ENCODE measurements around the gene CACNA1A.
"Not testable (repeated sequence)": the region's sequence is repeated elsewhere in the genome, so short reads cannot be mapped to it uniquely, and the experiment has no call there.

Gene CACNA1A

DNA sequence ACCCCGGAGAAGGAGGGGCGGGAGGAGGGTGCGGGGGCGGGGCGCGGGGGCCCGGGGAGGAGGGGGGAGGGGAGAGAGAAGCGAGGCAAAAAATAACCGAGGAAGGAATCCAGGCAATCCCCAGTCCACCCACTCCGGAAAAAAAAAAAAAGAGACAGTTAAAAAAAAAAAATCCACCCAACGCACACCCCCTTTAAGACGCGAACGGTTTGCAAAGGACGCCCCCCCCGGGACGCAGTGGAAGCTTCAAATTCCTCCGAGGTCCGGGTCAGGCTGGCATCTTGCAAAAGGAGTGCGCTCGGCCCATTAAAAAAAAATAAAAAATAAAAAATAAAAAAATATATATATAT is at the start of gene CACNA1A:
Gene CACNA1A, minus strand, starts transcription at position 9 of the 350 bp plus-strand sequence. CDS start 255 bp downstream, outside the sequence.
- Mint-ChIP-seq H3K27me3 (peaks cover 70% of the 10 kb centered on the region), H3K9me3 (peaks cover 15% of the 10 kb centered on the region), H3K4me3 (no peak within 1 kb of the TSS), H3K4me1 (peaks cover 5% of the 10 kb centered on the region), H3K36me3 (peaks cover 11% of the 10 kb centered on the region), H3K27ac (no peak within 1 kb of the TSS)
- no peak for ATAC-seq

DNA sequence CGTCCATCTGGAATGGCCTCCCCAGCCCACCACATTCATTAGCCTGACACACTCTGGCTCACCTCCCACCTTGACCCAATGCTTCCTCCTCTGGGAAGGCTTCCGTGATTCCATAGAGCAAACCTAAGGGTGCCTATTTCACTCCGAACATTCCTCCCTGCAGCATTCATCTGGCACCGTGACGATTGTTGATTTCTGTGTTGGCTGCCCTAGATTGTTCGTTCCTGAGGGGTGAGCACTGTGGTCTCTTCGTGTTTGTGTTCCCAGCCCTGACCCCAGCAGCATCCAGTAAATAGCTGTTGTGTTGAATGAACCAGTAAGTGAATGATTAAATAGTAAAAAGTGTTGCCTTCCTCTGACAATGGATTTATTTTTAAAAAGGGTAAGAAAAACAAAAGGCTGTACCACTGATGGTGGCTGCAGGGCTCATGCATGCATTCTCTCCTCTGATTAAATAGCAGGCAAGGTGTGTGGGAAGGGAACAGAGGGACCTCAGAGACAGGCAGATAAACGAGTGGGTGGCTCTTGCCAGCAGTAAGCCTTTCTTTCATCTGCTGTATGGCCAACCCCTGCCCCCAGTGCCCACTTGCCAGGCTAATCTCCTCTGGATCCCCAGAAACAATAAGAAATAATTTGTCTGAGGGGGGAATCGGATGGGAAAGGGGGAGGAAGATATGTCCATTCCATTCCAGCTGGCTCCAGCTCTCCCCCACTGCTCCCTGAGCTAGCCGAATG is 48.4 kb upstream of the CACNA1A start:
- no peaks in the 10 kb centered on the region for H3K4me1 Mint-ChIP-seq

DNA sequence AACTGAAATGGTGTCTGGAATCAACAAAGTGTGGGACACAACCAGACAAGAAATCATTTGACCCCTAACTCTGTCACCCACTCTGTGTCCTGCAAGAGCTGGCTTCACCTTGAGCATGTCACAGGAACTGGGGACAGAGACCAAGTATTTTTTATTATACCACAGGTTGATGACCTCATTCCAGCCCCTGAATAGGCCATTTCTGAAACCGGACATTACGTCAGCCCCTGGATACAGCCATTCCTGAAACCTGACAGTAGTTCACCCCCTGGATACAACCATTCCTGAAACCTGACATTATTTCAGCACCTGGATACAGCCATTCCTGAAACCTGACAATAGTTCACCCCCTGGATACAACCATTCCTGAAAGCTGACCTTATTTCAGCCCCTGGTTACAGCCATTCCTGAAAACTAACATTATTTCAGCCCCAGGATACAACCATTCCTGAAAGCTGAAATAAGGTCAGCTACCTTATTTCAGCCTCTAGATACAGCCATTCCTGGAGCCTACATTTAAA is 47.7 kb upstream of the CACNA1A start:
- no peaks in the 10 kb centered on the region for H3K36me3 Mint-ChIP-seq
- no peak overlapping the region for H3K4me3 Mint-ChIP-seq
- ATAC-seq, result no peak
- no peaks in the 10 kb centered on the region for H3K4me1 Mint-ChIP-seq
- H3K27ac Mint-ChIP-seq, result no peak overlapping the region
- no peaks in the 10 kb centered on the region for H3K9me3 Mint-ChIP-seq
- peaks cover 29% of the 10 kb centered on the region for H3K27me3 Mint-ChIP-seq

More for the DNA sequence above, 48.4 kb upstream of the CACNA1A start:
- H3K4me3 Mint-ChIP-seq, result no peak overlapping the region
- H3K9me3 Mint-ChIP-seq, result no peaks in the 10 kb centered on the region
- ATAC-seq, result no peak
- H3K27ac Mint-ChIP-seq, result no peak overlapping the region
- H3K27me3 Mint-ChIP-seq, result peaks cover 29% of the 10 kb centered on the region
- no peaks in the 10 kb centered on the region for H3K36me3 Mint-ChIP-seq

DNA sequence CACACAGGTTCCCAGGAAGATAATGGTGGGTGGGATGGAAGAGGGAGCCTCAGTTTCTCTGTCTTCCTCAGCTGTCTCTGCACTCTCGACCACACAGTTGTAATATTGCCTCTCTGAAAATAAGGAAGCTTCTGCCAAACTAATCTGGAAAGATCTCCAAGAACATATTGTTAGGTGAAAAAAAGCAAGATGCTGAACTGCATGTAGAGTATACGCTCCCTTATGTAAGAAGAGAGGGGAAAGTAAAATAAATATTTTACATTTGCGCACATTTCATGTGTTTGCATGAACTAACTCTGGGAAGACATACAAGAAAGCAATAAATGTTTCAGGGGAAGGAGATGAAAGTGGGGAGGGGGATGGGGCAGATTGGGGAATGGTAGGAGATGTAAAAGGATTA is 41.9 kb upstream of the CACNA1A start:
- H3K27me3 Mint-ChIP-seq, result peaks cover 17% of the 10 kb centered on the region

DNA sequence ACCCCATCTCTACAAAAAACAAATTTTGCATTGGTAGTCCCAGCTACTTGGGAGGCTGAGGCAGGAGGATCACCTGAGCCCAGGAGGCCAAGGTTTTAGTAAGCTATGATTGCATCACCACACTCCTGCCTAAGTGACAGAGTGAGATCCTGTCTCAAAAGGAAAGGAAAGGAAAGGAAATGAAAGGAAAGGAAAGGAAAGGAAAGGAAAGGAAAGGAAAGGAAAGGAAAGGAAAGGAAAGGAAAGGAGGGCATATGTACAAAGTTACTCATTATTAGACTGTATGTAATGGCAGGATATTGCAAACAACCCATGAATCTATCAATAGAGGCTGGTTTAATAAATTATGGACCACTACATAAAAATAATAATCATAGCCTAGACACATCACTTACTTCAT is 40.8 kb upstream of the CACNA1A start:
- Mint-ChIP-seq H3K9me3 (peaks cover 6% of the 10 kb centered on the region), H3K4me1 (no peaks in the 10 kb centered on the region), H3K27me3 (peaks cover 25% of the 10 kb centered on the region), H3K36me3 (no peaks in the 10 kb centered on the region), H3K27ac (no peak overlapping the region), H3K4me3 (no peak overlapping the region)
- ATAC-seq, result no peak

More for the DNA sequence above, 41.9 kb upstream of the CACNA1A start:
- Mint-ChIP-seq H3K4me3 (no peak overlapping the region), H3K9me3 (peaks cover 6% of the 10 kb centered on the region), H3K27ac (no peak overlapping the region), H3K36me3 (no peaks in the 10 kb centered on the region), H3K4me1 (no peaks in the 10 kb centered on the region)
- ATAC-seq, result no peak

DNA sequence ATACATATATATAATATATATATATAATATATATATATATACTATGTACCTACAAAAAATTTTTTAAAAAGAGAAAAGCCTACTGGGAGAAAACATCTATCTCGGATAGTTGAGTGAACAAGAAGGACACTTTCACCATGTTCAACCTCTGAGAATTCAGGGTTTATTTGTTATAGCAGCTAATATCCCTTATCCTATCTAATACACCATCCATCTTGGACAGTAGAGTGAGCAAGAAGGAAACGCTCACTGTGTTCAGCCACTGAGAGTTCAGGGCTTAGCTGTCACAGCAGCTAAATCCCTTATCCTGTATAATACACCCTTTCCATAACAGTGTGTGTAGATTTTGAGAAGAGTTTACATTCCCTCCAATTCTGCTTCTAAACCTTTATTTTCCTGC is 38.1 kb upstream of the CACNA1A start:
- peaks cover 12% of the 10 kb centered on the region for H3K9me3 Mint-ChIP-seq
- peaks cover 26% of the 10 kb centered on the region for H3K27me3 Mint-ChIP-seq
- no peaks in the 10 kb centered on the region for H3K36me3 Mint-ChIP-seq
- H3K4me1 Mint-ChIP-seq, result no peaks in the 10 kb centered on the region
- no peak for ATAC-seq
- H3K4me3 Mint-ChIP-seq, result no peak overlapping the region
- no peak overlapping the region for H3K27ac Mint-ChIP-seq

DNA sequence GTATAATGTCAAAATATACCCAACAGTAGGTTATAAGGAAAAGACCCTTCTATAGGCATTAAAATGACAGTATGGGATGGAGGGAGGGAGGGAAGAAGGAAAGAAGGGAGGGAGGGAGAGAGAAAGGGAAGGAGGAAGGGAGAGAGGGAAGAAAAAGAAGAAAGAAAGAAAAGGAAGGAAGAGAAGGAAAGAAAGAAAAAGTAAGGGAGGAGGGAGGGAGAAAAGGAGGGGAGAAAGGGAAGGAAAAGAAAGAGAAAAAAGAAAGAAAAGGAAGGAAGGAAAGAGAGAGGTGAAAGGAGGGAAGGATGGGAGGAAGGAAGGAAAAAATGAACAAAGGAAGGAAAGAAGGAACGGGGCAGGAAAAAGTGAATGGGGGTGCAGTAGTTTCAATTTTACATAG is 35.3 kb upstream of the CACNA1A start:
- Mint-ChIP-seq H3K27ac (no peak overlapping the region), H3K4me3 (no peak overlapping the region), H3K36me3 (no peaks in the 10 kb centered on the region), H3K4me1 (peaks cover 8% of the 10 kb centered on the region), H3K27me3 (peaks cover 37% of the 10 kb centered on the region), H3K9me3 (peaks cover 14% of the 10 kb centered on the region)
- ATAC-seq, result no peak

DNA sequence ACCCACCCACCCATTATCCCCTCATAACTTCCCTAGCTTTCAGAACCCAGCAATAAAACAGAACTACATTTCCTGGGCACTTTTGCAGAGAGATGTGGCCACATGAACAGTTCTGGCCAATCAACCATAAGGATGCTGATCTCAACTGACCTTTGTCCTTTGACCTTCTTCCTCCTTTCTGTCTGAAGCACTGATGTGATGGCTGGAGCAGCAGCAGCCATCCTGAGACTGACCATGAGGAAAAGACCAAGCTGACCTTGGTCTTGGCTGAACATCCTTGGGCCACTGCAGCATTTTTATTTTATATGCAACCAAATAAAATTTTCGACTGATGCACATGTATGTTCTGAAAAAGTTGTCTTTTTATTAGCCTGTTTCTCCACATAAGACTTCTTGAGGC is 33.1 kb upstream of the CACNA1A start:
- Mint-ChIP-seq H3K4me1 (peaks cover 8% of the 10 kb centered on the region), H3K27ac (no peak overlapping the region), H3K36me3 (no peaks in the 10 kb centered on the region), H3K27me3 (peaks cover 37% of the 10 kb centered on the region), H3K9me3 (peaks cover 14% of the 10 kb centered on the region), H3K4me3 (no peak overlapping the region)
- ATAC-seq, result no peak

DNA sequence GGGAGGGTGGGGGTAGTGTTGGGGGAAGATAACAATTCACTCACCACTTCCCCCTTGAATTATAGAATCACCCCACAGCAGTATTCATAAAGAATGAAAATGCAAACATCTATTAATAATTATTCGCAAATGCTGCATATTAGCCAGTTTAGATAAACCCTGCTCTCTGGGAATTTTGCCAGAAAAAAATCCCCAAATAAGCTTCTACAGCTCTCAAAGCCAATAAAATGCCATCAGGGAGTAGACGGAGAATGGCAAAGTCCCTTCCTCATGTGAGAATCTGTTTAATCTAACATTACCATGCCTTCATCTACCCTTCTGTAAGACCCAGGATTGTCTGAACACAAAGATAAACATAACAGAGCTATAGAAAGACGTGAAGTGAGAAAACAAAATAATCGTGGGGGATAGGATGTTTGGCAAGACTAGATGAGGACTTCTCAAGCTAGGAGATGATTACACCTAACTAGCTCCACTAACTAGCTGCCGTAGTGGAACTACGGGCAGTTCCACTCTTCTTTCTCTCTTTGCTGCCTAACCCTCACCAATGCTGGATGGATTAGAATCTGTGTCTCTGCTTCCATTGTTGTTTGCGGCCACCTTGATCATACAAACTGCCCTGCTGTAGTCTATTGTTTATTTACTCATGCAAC is 32.4 kb upstream of the CACNA1A start:
- no peak for ATAC-seq
- Mint-ChIP-seq H3K27ac (no peak overlapping the region), H3K4me1 (peaks cover 8% of the 10 kb centered on the region), H3K4me3 (no peak overlapping the region), H3K36me3 (no peaks in the 10 kb centered on the region), H3K27me3 (peaks cover 37% of the 10 kb centered on the region), H3K9me3 (peaks cover 12% of the 10 kb centered on the region)

DNA sequence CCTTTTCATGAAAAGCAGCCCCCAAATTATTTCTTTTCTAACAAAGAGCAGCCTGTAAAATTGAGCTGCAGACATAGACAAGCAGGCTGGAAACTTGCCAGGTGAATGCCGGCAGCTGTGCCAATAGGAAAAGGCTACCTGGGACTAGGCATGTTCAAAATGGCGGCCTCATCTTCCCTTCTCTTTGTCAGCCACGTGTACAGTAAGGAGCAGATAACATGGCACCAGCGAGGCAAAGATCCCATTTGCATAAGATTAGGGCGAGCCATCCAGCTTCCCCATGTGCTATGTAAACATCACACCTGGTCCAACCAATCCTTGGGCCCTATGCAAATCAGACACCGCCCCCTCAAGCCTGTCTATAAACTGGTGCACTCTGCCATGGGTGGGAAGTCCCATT is 31.2 kb upstream of the CACNA1A start:
- Mint-ChIP-seq H3K27me3 (peaks cover 32% of the 10 kb centered on the region), H3K4me3 (no peak overlapping the region), H3K36me3 (no peaks in the 10 kb centered on the region), H3K27ac (no peak overlapping the region), H3K9me3 (peaks cover 11% of the 10 kb centered on the region), H3K4me1 (peaks cover 8% of the 10 kb centered on the region)
- no peak for ATAC-seq

DNA sequence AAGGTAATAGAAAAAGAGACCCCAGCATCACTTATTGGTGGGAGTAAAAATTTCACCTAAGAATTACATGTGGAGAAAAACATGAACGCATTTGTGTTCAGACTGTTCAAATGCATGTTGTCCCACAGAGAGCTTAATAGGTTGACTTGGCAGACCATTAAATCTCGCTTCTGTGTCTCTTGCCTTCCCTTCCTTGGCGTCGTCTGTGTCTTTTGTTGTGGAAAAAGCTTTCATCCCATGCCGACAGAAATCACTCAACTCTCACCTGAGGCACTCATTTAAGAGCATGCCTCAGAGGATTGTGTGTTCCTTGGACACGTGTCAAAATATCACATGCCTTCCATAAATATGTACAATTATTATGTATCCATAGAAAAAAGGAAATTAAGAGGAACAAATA is 24.4 kb upstream of the CACNA1A start:
- H3K27ac Mint-ChIP-seq, result no peak overlapping the region
- peaks cover 6% of the 10 kb centered on the region for H3K9me3 Mint-ChIP-seq
- no peak for ATAC-seq
- H3K4me1 Mint-ChIP-seq, result no peaks in the 10 kb centered on the region
- H3K27me3 Mint-ChIP-seq, result peaks cover 39% of the 10 kb centered on the region
- no peak overlapping the region for H3K4me3 Mint-ChIP-seq
- no peaks in the 10 kb centered on the region for H3K36me3 Mint-ChIP-seq

DNA sequence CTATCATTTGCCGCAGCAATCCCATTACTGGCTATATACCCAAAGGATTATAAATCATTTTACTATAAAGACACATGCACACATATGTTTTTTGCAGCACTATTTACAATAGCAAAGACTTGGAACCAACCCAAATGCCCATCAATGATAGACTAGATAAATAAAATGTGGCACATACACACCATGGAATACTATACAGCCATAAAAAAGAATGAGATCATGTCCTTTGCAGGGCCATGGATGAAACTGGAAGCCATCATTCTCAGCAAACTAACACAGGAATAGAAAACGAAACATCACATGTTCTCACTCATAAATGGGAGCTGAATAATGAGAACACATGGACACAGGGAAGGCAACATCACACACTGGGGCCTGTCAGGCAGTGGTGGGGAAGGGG is 23.4 kb upstream of the CACNA1A start:
- peaks cover 49% of the 10 kb centered on the region for H3K27me3 Mint-ChIP-seq
- not testable (repeated sequence) for H3K27ac Mint-ChIP-seq, ATAC-seq, H3K9me3 Mint-ChIP-seq, H3K4me1 Mint-ChIP-seq, H3K4me3 Mint-ChIP-seq, H3K36me3 Mint-ChIP-seq

DNA sequence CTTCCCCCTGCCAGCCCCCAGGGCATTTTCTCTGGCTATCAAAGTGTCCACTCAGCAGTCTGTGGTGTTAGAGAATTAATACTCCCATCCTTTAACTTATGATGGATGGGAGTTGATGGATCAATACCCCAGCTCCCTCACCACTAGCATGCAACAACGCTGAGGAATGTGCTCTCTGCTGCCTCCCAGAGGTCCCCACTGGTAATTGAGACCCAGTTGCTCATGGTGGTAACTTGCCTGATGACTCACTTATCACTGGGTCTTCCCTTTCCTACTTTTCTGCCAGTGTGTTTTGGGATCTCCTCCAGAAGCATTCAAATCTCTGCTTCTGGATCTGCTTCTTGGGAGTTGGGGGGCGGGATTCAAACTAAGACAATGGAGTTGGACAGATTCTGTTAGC is 20.3 kb upstream of the CACNA1A start:
- Mint-ChIP-seq H3K27me3 (peaks cover 70% of the 10 kb centered on the region), H3K27ac (no peak overlapping the region), H3K9me3 (peaks cover 14% of the 10 kb centered on the region), H3K4me1 (no peaks in the 10 kb centered on the region), H3K4me3 (no peak overlapping the region), H3K36me3 (no peaks in the 10 kb centered on the region)
- no peak for ATAC-seq

DNA sequence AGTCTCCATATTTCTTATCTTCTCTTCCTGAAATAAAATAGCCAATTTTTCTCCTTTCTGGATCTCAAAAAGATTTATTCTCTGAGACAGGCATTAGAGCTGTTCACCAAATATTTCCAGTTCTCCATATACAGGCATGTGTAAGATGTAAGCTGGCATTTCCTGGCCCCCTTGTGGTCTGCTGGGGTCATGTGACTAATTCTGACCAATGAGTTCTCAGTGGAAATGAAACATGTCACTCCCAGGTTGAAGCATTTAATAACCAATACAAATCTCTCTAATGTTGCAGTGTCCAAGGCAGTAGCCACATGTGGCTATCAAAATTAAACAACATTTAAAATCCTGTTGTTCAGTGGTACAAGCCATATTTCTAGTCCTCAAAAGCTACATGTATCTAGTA is 14.8 kb upstream of the CACNA1A start:
- Mint-ChIP-seq H3K4me3 (no peak overlapping the region), H3K27me3 (peaks cover 35% of the 10 kb centered on the region), H3K9me3 (peaks cover 21% of the 10 kb centered on the region), H3K4me1 (no peaks in the 10 kb centered on the region), H3K27ac (no peak overlapping the region), H3K36me3 (no peaks in the 10 kb centered on the region)
- ATAC-seq, result no peak

DNA sequence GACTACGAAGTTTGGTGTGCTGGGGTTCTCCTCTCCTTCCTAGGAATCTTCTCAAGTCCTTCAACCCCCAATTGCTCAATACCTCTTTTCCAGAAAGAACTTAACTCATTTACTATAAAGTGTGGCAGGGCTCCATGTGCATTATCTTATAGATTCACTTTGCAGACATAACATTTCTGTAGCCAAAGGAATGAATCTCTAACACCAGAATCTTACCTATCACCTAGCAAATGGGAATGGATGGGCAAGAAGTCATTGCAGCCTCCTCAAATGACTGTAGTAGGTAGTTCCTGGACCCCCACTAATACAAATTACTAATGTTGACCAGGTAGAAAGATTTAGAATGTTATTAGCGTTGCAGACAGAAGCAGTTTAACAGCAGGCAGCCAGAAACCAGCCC is 5.7 kb upstream of the CACNA1A start:
- ATAC-seq, result no peak
- H3K36me3 Mint-ChIP-seq, result peaks cover 11% of the 10 kb centered on the region
- no peak overlapping the region for H3K4me3 Mint-ChIP-seq
- no peak overlapping the region for H3K27ac Mint-ChIP-seq
- peaks cover 14% of the 10 kb centered on the region for H3K9me3 Mint-ChIP-seq
- H3K4me1 Mint-ChIP-seq, result peaks cover 4% of the 10 kb centered on the region
- H3K27me3 Mint-ChIP-seq, result peaks cover 39% of the 10 kb centered on the region

DNA sequence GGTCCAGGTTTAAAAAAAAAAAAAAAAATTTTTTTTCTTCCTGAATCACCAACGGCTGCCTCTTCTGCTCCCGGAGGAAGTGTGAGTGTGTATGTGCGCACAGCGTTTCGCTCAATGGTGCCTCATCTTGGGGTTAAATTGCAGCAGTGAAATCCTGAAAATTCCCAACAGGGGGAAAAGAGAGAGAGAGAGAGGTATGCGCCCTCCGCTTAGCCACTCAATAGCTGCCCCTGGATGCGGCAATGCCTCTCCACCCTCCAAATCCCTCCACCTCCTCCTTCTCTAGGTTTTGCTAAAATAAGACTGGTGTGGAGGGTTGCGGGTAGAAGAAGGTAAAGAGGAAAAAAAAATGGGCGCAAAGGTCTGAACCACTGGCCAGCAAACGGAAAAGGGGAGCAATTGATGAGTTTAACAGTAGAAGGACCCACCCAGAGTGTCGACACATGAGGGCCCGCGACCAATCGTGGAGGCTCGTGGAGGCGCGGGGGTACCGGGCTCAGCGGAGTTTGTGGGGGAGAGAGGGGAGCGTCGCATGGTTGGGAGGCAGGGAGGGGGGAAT is 853 bp upstream of the CACNA1A start:
- H3K27me3 Mint-ChIP-seq, result peaks cover 76% of the 10 kb centered on the region
- H3K9me3 Mint-ChIP-seq, result peaks cover 15% of the 10 kb centered on the region
- ATAC-seq, result no peak
- no peak overlapping the region for H3K27ac Mint-ChIP-seq
- H3K36me3 Mint-ChIP-seq, result peaks cover 11% of the 10 kb centered on the region
- H3K4me1 Mint-ChIP-seq, result peaks cover 5% of the 10 kb centered on the region
- no peak overlapping the region for H3K4me3 Mint-ChIP-seq

Measured in stimulated activated memory B cell treated with anti-CD40 and anti-IgM and Interleukin-4, amounts not matched to agents 10 μg/mL and 1 μg/mL and 100 μg/mL, for 72 hours (primary cell).